Calu3 (cell line): ENCODE data around the gene FAHD1. TPM values are rescaled to one million over a fixed set of nuclear protein-coding genes. Genes with fewer than 3 reads are reported as not detected.

Experiments used
- BruUV-seq: library from RNA; stranded (reverse); fragments of 400-500 nt; replicated peaks from 2 replicates; lab custom pipeline; 2021; lab: Mats Ljungman, UMichigan
- CTCF ChIA-PET: fragments of 300-600 bp; sonication (Branson Sonifier 250); formaldehyde crosslinking; loops from one replicate; lab custom pipeline; 2022; ENCODE audit warnings: antibody characterized with exemption; lab: Charles Lee
- DNase-seq: peaks from one replicate; pipeline ENCODE4 v3.0.0; 2022
- H3K27ac Mint-ChIP-seq: one replicate; pipeline ENCODE4 v1.8.0; 2022; ENCODE audit warnings: mixed read lengths; ENCODE audit not compliant: unreplicated experiment
- H3K27me3 Mint-ChIP-seq: one replicate; pipeline ENCODE4 v1.8.0; 2022; ENCODE audit warnings: mixed read lengths; ENCODE audit not compliant: unreplicated experiment
- H3K36me3 Mint-ChIP-seq: one replicate; pipeline ENCODE4 v1.8.0; 2022; ENCODE audit warnings: mild to moderate bottlenecking, moderate library complexity, mixed read lengths; ENCODE audit not compliant: insufficient read depth, unreplicated experiment
- H3K4me1 Mint-ChIP-seq: one replicate; pipeline ENCODE4 v1.8.0; 2022; ENCODE audit warnings: mild to moderate bottlenecking, low read depth, mixed read lengths; ENCODE audit not compliant: unreplicated experiment
- H3K4me3 Mint-ChIP-seq: one replicate; pipeline ENCODE4 v1.8.0; 2022; ENCODE audit warnings: mild to moderate bottlenecking, low read depth, moderate library complexity, mixed read lengths; ENCODE audit not compliant: unreplicated experiment
- H3K9me3 Mint-ChIP-seq: one replicate; pipeline ENCODE4 v1.8.0; 2022; ENCODE audit warnings: low read depth, mixed read lengths; ENCODE audit not compliant: unreplicated experiment
- CTCF ChIP-seq: fragments of 200-600 bp; IDR thresholded peaks from one replicate; pipeline ENCODE4 v1.8.0; 2022; ENCODE audit warnings: antibody characterized with exemption; ENCODE audit not compliant: unreplicated experiment
- intact Hi-C: fragments of 100-400 bp; cut with micrococcal nuclease; formaldehyde crosslinking; loops from one replicate; pipeline ENCODE4 v1.10.0; 2022; ENCODE audit not compliant: unreplicated experiment
- total RNA-seq: library from RNA; stranded (reverse); gene quantifications from 2 replicates; pipeline ENCODE4 v1.2.3, GENCODE V29; 2022

Gene FAHD1
- total RNA-seq, 1 experiment from 2014 or later = 33.1 TPM

DNA sequence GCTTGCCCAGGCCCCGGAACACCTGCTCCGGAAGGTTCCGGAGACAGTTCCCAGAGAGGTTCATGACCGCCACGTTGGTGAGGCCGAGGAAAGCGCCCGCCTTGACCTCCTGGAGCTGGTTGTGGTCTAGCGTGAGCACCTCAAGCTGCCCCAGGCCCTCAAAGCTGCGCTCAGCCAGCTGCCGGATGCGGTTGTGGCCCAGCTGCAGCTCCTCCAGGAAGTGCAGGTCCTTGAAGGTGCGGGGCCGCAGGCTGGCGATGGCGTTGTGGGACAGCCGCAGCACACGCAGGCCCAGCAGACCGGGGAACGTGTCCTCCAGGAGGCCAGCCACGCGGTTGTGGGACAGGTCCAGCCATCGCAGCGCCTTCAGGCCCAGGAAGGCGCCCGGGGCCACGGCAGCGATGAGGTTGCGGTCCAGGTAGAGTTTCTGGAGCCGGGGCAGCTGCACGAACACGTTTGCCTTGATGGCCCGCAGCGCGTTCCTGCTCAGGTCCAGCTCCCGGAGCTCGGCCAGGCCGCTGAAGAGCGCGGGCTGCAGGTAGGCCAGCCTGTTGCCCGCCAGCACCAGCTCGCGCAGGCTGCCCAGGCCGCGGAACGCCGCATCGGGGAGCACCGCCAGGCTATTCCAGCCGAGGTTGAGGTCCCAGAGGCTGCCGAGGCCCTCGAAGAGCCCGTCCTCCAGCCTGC is 35.6 kb upstream of the FAHD1 start:
- intact Hi-C loops = no loop called here

DNA sequence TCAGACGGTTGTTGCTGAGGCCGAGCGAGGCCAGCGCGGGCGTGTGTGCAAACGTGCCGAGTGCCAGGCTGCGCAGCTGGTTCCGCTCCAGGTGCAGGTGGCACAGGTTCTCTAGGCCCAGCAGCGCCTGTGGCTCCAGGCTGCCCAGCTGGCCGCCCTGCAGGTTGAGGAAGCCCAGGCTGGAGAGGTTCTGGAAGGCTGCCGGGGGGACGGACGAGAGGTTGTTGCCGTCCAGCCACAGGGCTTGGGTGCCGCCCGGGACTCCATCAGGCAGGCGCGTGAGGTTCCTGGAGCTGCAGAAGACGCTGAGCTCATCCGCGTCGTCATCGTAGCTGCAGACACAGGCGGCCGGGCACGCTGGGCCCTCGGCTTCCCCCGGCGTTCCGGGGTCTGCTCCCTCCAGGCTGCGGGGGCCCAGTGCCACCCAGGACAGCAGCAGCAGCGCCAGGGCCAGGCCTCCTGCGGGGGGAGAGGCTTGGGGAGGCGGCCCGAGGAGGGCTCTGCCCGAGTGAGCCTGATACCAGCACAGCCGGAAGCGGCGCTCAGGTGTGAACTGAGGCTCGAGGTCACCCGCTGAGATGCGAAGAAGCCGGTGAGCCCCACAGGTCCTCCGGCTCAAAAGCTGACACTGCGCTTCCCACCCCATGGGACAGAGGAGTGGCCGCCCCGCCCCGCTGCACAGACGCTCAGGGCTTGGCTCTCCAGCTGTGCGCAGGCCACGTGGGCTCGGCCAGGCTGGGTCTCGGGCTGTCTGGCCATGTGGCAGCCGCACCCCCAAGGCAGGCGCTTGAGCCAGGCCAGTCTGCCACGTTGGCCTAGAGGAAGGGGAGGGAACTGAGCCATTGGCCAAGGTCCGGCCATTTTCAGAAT is 34.8 kb upstream of the FAHD1 start:
- Mint-ChIP-seq H3K27ac (no peak overlapping the region), H3K4me3 (no peak overlapping the region), H3K4me1 (no peaks in the 10 kb centered on the region), H3K36me3 (peaks cover 37% of the 10 kb centered on the region), H3K9me3 (peaks cover 2% of the 10 kb centered on the region), H3K27me3 (no peaks in the 10 kb centered on the region)
- intact Hi-C loops = no loop called here
- TF ChIP-seq CTCF = no peak
- BruUV-seq = no TSS peak
- CTCF ChIA-PET = interaction anchor here (0.6 kb wide), 1 partner anchor 11 kb away, joined by 3 read pairs; no protein-coding TSS in a partner anchor
- no peak for DNase-seq

More for the DNA sequence above, 35.6 kb upstream of the FAHD1 start:
- DNase-seq = no peak
- Mint-ChIP-seq H3K4me3 (no peak overlapping the region), H3K9me3 (no peaks in the 10 kb centered on the region), H3K27me3 (no peaks in the 10 kb centered on the region), H3K4me1 (no peaks in the 10 kb centered on the region), H3K36me3 (peaks cover 40% of the 10 kb centered on the region), H3K27ac (no peak overlapping the region)
- no TSS peak for BruUV-seq
- no peak for TF ChIP-seq CTCF
- CTCF ChIA-PET = no interaction called here

DNA sequence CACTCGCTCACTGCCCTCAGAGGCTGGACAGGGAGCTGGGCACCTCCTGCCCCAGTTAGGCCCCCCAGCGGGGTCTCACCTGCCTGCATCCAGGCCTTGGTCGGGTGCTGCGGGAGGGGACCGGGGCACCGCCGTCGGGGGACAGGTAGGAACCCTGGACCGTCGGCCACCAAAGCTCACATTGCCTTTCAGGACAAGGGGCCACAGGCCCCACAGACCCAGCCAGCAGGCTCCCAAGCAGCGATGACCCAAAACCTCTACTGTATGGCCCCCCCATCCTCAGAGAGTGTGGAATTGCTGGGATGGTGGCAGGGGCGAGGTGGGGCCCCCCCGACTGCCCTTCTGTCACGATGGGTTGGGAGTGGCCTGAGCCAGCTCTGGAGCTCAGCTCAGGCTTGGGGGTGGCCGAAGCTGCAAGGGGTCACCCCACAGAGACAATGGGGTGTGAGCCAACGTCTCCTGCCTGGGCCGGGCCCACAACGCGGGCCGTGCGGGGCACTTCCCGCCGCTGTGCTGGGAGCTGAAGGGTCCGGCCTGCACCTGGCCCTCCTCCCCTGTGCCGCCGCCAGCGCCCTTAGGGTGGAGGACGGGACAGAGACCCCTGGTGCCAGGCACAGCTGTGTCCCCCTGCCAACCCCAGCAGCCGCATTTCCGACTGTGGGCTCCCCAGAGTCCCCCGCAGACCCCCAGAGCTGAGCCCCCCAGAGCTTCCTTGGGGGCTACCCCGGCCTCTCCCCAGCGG is 34.0 kb upstream of the FAHD1 start:
- no TSS peak for BruUV-seq
- DNase-seq = no peak
- no peak overlapping the region for H3K27ac Mint-ChIP-seq
- no peak for TF ChIP-seq CTCF
- H3K9me3 Mint-ChIP-seq = peaks cover 3% of the 10 kb centered on the region
- peaks cover 31% of the 10 kb centered on the region for H3K36me3 Mint-ChIP-seq
- H3K27me3 Mint-ChIP-seq = no peaks in the 10 kb centered on the region
- no peak overlapping the region for H3K4me3 Mint-ChIP-seq
- intact Hi-C loops = no loop called here
- H3K4me1 Mint-ChIP-seq = no peaks in the 10 kb centered on the region
- CTCF ChIA-PET = interaction anchor here (0.5 to 0.6 kb wide), 2 partner anchors 10 to 393 kb away, joined by 3 to 5 read pairs; no protein-coding TSS in a partner anchor

DNA sequence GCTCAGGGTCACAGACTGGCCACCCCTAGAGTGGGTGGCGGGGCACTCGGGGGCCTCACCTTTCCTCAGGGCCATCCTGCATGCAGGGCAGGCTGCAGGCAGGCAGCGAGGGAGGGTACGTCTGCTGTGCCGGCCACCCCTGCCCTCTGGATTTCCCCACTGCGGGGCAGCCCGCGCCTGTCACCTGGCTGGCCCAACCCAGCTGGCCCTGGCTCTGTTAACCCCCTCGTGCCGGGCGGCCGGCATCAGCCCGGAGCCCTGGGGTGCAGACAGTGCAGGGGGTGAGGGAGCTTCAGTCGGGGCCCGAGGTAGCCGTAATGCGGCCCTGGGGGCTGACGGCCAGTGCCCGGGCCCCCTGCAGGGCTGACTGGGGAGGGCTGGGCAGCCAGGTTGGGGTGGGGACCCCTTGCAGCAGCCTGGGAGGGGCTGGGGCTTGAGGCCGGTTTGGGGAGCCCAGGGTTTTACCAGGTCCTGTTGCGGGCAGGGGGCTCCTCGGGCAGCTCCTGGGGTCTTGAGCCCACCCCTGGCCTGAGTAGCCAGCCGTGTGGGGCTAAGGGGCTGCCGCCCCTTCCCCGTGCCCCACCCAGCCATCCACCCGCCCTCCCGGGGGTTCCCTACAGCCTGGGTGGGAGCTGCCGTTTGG is 33.3 kb upstream of the FAHD1 start, which contains the start of gene IGFALS:
Gene IGFALS (minus strand): TSS at position 128 of the 643 bp plus-strand sequence. CDS start 53 bp downstream, at position 75.
- no TSS peak for BruUV-seq
- DNase-seq = no peak
- Mint-ChIP-seq H3K4me3 (no peak within 1 kb of the TSS), H3K27me3 (no peaks in the 10 kb centered on the region), H3K9me3 (peaks cover 3% of the 10 kb centered on the region), H3K27ac (no peak within 1 kb of the TSS), H3K36me3 (peaks cover 28% of the 10 kb centered on the region), H3K4me1 (no peaks in the 10 kb centered on the region)
- intact Hi-C loops = no loop called here
- CTCF ChIA-PET = no interaction called here
- TF ChIP-seq CTCF = no peak
